Ectodermal cell (in vitro differentiated cells): ENCODE measurements around the gene SPEM1.

Source experiments
- H3K27ac ChIP-seq: 2 replicates; pipeline ENCODE4 v1.7.0; 2013; ENCODE audit warnings: mild to moderate bottlenecking, low read depth, low read length; ENCODE audit not compliant: insufficient read depth, poor library complexity, severe bottlenecking
- H3K27me3 ChIP-seq: 2 replicates; pipeline ENCODE4 v1.7.0; 2013; ENCODE audit warnings: mild to moderate bottlenecking, low read length; ENCODE audit not compliant: insufficient read depth, control insufficient read depth, poor library complexity, severe bottlenecking
- H3K36me3 ChIP-seq: one replicate; pipeline ENCODE4 v1.7.0; 2013; ENCODE audit warnings: low read length; ENCODE audit not compliant: control insufficient read depth, insufficient read depth
- H3K4me1 ChIP-seq: one replicate; pipeline ENCODE4 v1.7.0; 2013; ENCODE audit warnings: low read length; ENCODE audit not compliant: control insufficient read depth, insufficient read depth
- H3K4me3 ChIP-seq: 2 replicates; pipeline ENCODE4 v1.7.0; 2013; ENCODE audit warnings: low read depth, low read length, control low read depth; ENCODE audit not compliant: insufficient read depth
- H3K9me3 ChIP-seq: 2 replicates; pipeline ENCODE4 v1.7.0; 2013; ENCODE audit warnings: mild to moderate bottlenecking, low read length, moderate library complexity; ENCODE audit not compliant: control insufficient read depth
- WGBS, 2 experiments: methylation state at CpG; one replicate each; pipeline ENCODE4 v1.1.7; 2013; ENCODE audit warnings: missing lambda C conversion rate in 2 of 2; 5-methylcytosine and 5-hydroxymethylcytosine counted together

The SPEM1 gene

DNA sequence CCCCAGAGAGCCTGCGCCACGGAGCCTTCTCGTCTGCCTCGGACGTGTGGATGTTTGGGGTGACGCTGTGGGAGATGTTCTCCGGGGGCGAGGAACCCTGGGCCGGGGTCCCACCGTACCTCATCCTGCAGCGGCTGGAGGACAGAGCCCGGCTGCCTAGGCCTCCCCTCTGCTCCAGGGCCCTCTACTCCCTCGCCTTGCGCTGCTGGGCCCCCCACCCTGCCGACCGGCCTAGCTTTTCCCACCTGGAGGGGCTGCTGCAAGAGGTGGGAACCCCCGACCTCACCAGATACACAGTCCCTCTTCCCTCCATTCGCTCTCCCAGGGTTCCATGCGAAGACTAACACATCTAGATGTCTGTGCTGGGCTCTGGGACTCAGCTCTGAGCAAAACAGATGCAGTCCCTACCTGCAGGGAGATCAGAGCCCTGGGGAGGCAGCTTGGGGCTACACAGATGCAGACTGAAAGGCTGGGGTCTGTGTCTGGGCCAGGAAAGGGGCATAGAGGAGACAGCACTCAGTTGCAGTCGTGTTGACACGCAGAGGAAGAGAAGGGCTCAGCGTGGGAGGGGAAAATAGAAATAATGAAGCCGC, 35.5 kb upstream of the SPEM1 start:
- H3K9me3 ChIP-seq = no peaks in the 10 kb centered on the region
- 55 to 57% methylated on average over 23 of the region's 23 CpGs for WGBS, 2 experiments
- H3K27me3 ChIP-seq = peaks cover 53% of the 10 kb centered on the region
- H3K36me3 ChIP-seq = no peaks in the 10 kb centered on the region
- H3K4me1 ChIP-seq = peaks cover 4% of the 10 kb centered on the region
- H3K27ac ChIP-seq = no peak overlapping the region
- peak overlapping the region; percentile 42 for H3K4me3 ChIP-seq

DNA sequence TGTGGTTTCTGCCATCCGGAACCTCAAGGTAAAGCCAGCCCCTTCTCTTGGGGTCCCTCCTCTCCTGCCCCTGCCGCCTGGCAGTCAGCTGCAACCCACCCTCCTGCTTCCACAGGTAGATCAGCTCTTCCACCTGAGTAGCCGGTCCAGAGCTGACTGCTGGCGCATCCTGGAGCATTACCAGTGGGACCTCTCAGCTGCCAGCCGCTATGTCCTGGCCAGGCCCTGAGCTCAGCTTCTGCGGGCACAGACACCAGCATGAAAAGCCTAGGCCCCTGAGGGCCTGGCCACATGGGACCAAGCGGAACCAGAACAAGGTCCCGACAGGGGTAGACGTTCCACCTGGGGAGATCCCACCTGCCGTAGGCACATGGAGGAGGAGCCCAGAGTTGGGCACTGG, 31.3 kb upstream of the SPEM1 start:
- 95 to 96% methylated on average over 10 of the region's 10 CpGs for WGBS, 2 experiments

DNA sequence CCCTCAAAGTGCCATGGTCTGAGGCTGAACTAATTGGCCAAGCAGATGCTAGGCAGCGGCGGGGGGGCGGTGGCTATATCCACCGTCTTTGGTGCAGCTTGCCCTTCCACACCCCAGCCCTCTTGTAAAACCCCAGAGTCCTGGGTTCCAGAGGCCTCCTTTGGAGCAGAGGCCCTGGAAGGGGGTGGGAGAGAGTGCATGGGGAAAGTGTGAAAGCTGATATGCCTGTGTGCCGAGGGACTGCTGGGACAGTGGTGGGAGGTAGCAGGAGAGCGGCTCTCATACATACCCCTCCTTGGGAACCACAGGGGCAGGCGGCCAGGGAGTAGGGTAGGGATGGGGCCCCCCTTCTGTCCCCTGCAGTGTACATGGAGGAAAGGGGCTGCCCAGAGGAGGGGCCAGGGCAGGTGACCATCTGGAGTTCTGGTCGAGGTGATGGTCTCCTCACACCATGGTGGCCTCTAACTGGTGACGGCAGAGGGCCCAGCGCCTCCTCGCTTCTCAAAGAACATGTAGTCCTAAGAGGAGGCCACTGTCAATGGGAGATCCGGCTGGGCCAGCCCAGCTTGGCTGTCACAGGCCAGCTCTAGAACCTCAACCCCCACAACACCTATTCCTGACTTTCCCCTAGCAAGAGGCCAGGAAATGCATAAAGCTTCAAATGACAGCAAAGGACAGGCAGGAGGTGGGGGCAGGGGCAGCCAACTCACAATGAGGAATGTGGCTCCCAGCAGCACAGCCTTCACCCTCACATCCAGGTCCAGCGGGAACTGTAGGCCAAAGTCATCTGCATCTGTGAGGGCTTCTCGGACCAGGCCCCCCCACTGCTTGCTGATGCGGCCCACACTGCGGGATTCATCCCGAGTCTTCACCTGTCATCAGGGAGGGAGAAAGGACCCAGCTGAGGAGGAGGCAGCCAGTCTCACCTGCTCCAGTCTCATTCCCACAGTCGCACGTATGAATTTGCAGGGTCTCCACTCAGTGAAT, 29.9 kb upstream of the SPEM1 start:
- H3K4me1 ChIP-seq = no peaks in the 10 kb centered on the region
- no peaks in the 10 kb centered on the region for H3K9me3 ChIP-seq
- WGBS, 2 experiments = 77 to 80% methylated on average over 18 to 19 of the region's 19 CpGs
- H3K4me3 ChIP-seq = no peak overlapping the region
- H3K27me3 ChIP-seq = no peaks in the 10 kb centered on the region
- peaks cover 6% of the 10 kb centered on the region for H3K36me3 ChIP-seq
- no peak overlapping the region for H3K27ac ChIP-seq

More for the DNA sequence above, 31.3 kb upstream of the SPEM1 start:
- no peak overlapping the region for H3K27ac ChIP-seq
- peaks cover 4% of the 10 kb centered on the region for H3K4me1 ChIP-seq
- H3K9me3 ChIP-seq = no peaks in the 10 kb centered on the region
- H3K27me3 ChIP-seq = peaks cover 10% of the 10 kb centered on the region
- peaks cover 6% of the 10 kb centered on the region for H3K36me3 ChIP-seq
- H3K4me3 ChIP-seq = no peak overlapping the region

DNA sequence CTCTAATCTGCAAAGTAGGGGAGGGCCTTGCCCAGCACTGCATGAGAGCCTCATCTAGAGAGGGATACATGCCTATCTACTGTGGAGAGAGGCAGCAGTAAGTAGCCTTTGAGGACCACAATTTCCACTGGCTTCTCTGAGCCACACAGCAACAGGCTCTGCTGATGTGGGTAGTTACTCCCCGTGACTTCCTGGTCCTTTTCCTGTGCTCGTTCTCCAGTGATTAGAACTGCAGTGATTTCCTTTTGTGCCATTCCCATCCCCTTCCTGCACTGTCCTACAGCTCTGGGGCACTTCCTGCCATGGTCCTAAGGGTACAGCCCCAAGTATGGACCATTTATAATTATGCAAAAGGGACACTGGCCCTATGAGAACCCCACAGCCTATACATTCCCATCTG, 28.8 kb upstream of the SPEM1 start:
- Histone ChIP-seq H3K4me3 (no peak overlapping the region), H3K9me3 (no peaks in the 10 kb centered on the region), H3K4me1 (no peaks in the 10 kb centered on the region), H3K27me3 (no peaks in the 10 kb centered on the region), H3K36me3 (peaks cover 6% of the 10 kb centered on the region), H3K27ac (no peak overlapping the region)
- 88 to 90% methylated on average over 2 of the region's 2 CpGs for WGBS, 2 experiments

DNA sequence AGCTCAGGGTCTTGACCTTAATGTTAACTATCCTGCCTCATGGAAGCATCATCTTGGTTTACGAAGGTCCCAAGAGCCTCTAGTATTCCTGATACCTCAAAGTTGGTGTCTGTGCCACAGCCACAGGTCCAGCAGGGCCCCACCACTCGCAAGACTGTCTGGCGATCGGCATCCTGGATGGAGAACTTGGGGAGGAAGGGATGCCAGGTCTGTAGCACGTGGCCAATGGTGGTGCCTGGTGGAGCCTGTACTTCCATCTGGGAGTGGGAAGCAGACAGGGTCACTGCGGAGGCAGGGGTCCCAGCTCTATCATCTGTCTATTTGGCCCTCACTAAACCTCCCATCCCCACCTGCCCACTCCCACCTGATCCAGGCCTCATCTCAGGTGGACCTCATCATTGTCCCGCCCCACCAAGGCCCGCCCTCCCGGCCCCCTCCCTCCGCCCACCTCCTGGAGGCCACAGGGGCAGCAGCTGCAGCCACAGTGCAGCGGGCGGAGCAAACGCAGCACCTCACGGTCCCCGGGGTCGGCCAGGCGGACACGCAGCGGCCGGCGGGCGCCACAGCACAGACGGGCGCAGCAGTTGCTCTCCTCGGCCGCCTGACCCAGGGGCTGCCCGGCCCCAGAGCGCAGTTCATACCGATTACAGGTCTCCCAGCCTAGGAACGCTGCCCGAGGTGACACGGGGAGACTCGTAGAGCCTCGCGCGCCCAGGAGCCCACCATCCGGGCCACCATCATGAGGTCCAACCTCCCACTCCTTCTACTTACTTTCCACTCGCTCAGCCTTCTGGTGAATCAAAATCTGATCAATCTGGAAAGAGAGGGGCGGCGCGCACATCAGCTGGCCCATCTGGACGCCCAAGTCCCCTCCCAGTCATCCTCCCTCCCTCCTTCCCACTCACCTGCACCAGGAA, 27.2 kb upstream of the SPEM1 start:
- no peaks in the 10 kb centered on the region for H3K9me3 ChIP-seq
- H3K36me3 ChIP-seq = peaks cover 6% of the 10 kb centered on the region
- H3K27me3 ChIP-seq = no peaks in the 10 kb centered on the region
- no peak overlapping the region for H3K27ac ChIP-seq
- H3K4me3 ChIP-seq = peak overlapping the region; percentile 85
- WGBS, 2 experiments = 85 to 92% methylated on average over 41 to 42 of the region's 42 CpGs
- H3K4me1 ChIP-seq = no peaks in the 10 kb centered on the region

DNA sequence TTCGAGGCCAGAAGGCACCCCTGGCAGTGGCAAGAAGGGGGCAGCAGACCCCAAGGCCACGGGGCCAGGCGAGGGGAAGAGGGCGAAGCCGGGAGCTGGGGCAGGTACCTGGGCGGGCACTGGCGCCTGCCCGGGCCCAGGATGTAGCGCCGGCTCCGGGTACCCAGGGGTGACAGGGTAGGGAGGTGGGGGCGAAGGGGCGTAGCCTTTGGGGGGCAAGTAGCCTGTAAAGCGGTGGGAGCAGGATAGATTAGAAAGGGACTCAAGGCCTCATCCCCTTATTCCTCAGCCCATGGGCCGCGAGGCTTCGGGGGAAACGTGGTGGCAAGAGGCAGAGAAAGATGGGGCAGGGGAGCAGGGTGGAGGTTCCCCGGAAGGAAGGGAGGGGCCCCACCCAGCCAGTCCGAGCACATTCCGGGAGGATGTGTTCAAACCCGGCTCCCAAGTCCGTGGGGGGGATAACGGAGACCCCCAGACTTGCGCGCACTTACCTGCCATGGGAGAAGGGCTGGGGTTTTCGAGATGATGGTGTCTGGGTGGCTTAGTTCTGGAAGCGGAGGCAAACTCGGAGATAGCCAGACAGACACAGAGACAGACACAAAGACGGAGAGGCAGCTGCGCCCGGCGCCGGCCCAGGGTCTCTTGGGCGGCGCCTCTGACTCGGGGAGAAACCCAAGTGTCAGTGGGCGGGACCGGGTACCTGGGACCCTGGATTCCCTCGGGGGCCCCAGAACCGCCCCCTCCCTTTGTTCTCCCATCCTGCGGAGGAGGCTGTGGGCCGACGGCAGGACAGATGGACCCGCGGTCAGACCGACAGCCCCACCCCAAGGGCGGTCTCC, 26.3 kb upstream of the SPEM1 start:
- 17 to 19% methylated on average over 48 of the region's 48 CpGs for WGBS, 2 experiments
- peaks cover 6% of the 10 kb centered on the region for H3K36me3 ChIP-seq
- H3K27ac ChIP-seq = peak overlapping the region; percentile 72
- H3K9me3 ChIP-seq = no peaks in the 10 kb centered on the region
- no peaks in the 10 kb centered on the region for H3K27me3 ChIP-seq
- peak overlapping the region; percentile 85 for H3K4me3 ChIP-seq
- no peaks in the 10 kb centered on the region for H3K4me1 ChIP-seq

DNA sequence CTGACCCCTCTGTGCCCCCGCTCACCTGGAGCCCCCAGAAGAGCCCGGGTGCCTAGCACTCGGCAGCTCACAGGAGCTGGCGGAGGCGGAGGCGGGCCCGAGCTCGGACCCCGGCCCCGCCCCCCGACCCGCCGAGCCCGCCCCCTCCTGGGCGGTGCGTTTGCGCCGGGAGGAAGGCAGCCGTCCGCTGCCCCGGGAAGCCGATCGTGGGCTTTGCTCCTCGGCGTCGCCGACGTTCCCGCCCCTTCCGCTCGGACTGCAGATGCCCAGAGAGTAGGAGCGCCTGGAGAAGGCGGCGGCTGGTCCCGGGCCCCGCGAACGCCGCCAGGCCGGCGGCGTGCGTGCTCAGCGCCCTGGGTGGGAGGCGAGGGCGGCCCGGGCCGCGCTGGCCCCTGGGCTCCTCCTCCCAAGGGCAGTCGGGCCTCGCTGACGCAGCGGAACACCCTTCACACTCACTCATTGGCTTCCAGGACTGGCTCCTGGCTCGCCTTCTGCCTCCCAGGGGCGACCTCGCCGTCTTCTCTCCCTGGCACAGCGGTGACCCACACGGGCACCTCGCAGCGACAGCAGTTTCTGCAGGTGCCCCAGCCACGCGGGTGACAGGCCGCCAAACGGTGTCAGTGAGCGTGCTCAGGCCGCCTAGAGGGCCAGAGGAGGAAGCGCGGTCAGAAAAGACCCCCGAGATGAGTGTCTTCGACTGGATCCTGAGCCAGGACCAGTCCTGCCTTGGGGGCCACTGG, 25.5 kb upstream of the SPEM1 start, which contains the start of gene PLSCR3:
TSS of gene PLSCR3 (minus strand) at position 74 of the 740 bp plus-strand sequence. CDS start 415 bp downstream, outside the sequence.
- Histone ChIP-seq H3K4me1 (no peaks in the 10 kb centered on the region), H3K4me3 (peak within 1 kb of the TSS; percentile 85), H3K27me3 (no peaks in the 10 kb centered on the region), H3K27ac (peak within 1 kb of the TSS; percentile 72), H3K36me3 (peaks cover 6% of the 10 kb centered on the region), H3K9me3 (no peaks in the 10 kb centered on the region)
- WGBS, 2 experiments = 0 to 1% methylated on average over 71 of the region's 71 CpGs

DNA sequence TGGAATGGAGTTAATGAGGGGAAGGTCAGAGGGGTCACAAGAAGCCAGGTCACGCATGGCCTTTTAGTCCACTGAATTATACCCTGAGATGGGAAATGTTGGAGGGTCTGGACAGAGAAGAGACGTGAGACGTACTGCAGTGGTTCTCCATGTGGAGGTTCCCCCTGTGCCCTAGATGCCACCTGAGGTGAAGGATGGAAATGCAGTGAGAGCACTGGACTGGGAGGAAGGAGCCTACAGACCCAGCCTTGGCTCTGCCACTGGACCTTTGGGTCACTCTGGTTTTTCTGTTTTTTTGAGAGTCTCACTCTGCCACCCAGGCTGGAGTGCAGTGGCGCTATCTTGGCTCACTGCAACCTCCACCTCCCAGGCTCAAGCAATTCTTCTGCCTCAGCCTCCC, 24.0 kb upstream of the SPEM1 start:
- Histone ChIP-seq H3K27ac (no peak overlapping the region), H3K27me3 (no peaks in the 10 kb centered on the region), H3K4me3 (no peak overlapping the region), H3K4me1 (no peaks in the 10 kb centered on the region), H3K36me3 (peaks cover 6% of the 10 kb centered on the region), H3K9me3 (no peaks in the 10 kb centered on the region)
- 90 to 92% methylated on average over 4 of the region's 4 CpGs for WGBS, 2 experiments

DNA sequence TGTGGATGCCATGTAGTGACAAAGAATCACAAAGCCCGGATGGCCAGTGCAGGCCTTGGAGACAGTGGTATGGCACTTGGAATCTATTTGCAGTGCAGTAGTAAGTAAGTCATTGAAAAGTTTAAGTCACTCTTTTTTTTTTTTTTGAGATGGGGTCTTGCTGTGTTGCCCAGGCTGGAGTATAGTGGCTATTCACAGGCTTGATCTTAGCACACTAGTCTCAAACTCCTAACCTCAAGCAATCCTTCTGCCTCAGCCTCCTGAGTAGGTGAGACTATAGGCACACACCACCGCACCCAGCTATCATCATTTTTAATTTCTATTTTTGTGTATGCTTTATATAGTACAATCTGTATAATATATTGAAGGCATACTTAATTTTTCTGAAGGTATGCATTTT, 21.5 kb upstream of the SPEM1 start:
- Histone ChIP-seq H3K27me3 (no peaks in the 10 kb centered on the region), H3K4me3 (no peak overlapping the region), H3K9me3 (no peaks in the 10 kb centered on the region), H3K4me1 (peaks cover 8% of the 10 kb centered on the region), H3K36me3 (no peaks in the 10 kb centered on the region), H3K27ac (no peak overlapping the region)
- 93 to 96% methylated on average over 1 of the region's 2 CpGs for WGBS, 2 experiments
